Stimulated activated CD4-positive, alpha-beta T cell treated with anti-CD3 and anti-CD28 coated beads, Interleukin-12 subunit alpha, Interleukin-12 subunit beta, amount 100 ng/mL, for 24 hours (primary cell): ENCODE data around the gene CD2BP2.
"Not testable (repeated sequence)": the region's sequence is repeated elsewhere in the genome, so short reads cannot be mapped to it uniquely, and the experiment has no call there.

Source experiments
- DNase-seq, 2 experiments: peaks; one replicate each; pipeline ENCODE4 v3.0.0-alpha.2; 2020; ENCODE audit warnings: low read depth in 2 of 2

CD2BP2 gene

DNA sequence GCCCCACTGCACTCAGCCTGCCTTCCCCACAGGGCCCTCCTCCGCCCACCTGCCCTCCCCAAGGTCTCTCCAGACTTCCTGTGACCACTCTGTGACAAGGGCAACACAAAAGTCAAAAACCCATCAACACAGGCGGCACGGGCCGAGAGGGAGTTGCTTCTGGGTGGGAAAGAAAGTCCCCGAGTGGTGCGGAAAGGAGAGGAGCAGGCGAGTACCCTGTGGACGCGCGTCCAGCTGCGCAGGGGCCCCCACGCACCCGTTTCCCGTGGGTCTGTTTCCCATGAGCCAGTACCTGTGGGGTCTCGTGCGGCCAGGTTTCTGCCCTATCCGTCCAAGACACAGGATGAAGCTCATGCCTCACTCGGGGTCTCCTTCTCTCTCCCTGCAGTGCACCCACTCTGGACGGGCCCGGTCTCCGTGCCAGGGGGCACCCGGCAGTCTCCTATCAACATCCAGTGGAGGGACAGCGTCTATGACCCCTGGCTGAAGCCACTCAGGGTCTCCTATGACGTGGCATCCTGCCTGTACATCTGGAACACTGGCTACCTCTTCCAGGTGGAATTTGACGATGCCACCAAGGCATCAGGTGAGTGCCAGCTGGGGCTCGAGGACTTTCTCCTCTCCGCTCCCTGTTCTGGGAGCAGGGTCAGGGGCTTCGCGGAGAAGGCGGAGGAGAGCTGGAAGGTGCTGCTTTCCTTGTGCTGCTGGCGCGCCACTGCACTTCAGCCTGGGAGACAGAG is 12.2 kb downstream of the CD2BP2 start:
- DNase-seq = no peak

DNA sequence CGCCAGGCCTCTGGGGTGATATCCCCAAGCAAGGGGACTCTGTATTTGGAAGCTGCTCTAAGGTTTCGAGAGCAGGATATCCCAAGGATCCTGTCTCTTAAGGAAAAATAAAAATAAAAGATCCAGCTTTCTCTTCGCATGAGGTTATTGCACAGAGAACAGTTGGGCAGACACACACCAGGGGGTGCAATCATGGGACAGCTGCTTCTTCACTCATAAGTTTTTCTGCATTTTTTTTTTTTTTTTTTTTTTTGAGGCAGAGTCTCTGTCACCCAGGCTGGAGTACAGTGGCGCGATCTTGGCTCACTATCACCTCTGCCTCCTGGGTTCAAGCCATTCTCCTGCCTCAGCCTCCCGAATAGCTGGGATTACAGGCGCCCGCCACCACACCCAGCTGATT is 13.1 kb downstream of the CD2BP2 start:
- DNase-seq = not testable (repeated sequence)

DNA sequence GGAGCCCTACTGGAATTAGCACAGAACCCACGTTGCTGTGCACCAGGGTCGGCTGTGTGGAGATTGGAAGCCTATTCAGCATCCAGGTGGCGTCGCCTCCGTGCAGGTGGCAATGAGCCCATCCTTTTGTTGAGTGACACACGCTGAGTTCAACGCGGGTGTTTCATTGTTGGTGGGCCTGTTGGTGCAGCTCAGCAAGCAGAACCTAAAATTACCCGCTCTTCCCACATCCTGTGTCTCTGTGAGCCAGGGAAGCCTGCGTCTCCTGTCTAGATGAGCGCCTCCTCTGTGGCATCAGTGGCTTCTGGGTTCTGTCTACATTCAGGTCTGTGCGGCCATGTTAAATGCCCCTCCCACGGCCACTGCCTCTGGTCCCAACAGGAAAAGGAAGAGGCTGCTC is 14.5 kb downstream of the CD2BP2 start:
- DNase-seq = no peak

DNA sequence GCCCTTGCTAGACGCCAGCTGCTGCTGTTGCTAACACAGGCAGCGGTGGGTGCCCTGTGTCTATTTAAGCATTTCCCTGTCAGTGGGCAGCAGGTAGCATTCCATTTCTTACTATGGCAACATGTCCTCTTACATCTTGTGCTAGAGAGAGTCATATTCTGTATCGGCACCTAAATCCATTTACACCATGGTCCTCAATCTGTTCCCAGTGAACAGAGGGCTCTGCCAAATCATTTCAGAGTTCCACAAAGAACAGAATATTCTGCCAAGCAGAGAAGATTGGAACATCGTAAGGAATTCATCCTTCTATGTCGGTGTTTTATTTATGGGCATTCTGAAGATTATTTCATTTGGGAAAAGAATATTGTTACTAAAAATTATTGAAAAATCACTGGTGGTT is 16.4 kb downstream of the CD2BP2 start:
- DNase-seq = not testable (repeated sequence)

DNA sequence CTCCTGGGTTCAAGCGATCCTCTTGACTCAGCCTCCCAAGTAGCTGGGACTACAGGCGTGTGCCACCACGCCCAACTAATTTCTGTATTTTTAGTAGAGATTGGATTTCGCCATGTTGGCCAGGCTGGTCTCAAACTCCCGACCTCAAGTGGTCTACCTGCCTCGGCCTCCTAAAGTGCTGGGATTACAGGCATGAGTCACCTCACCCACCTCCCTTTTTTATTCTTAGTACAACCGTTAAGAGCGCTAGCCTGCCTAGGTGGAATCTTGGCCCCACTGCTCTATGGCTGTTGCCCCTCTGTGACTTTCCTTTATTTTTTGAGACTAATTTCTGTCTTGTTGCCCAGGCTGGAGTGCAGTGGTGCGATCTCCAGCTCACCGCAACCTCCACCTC is 17.1 kb downstream of the CD2BP2 start:
- DNase-seq = not testable (repeated sequence)

DNA sequence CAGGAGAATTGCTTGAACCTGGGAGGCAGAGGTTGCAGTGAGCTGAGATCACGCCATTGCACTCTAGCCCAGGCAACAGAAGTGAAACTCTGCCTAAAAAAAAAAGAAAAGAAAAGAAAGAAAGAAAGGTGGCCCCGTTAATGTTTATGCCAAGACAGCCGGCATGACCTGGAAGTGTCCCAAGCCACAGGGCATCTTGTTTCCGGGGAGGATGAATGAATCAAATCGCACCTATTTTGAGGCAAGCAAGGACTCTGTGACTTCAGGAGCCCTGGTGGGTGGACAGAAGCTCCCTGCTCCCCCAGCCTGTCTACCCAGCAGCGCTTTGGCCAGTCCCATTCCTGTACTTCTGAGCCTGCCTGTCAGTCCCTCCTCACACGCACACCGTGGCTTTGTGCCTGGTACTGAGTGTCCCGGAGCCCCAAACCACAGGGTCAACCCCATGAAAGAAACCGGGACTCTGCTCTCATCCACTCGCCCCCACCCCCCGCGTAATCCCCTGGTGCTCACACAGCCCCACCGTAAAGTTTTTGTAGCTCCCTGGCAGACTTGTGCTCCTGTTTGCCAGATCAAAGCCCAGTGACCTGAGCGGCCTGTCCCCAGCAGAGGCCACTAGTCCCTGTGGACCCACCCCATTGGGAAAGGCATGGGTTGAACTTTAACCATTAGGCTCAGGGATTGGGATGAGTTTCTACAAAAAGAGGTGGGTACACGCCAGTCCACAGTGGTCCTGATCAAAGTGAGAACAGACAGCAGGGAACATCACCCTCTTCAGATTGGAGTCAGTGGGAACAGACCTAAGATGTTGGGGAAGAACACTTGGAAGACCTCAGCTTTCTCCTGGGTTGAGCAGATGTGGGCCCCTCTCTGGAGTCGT is 19.3 kb downstream of the CD2BP2 start:
- no peak for DNase-seq

DNA sequence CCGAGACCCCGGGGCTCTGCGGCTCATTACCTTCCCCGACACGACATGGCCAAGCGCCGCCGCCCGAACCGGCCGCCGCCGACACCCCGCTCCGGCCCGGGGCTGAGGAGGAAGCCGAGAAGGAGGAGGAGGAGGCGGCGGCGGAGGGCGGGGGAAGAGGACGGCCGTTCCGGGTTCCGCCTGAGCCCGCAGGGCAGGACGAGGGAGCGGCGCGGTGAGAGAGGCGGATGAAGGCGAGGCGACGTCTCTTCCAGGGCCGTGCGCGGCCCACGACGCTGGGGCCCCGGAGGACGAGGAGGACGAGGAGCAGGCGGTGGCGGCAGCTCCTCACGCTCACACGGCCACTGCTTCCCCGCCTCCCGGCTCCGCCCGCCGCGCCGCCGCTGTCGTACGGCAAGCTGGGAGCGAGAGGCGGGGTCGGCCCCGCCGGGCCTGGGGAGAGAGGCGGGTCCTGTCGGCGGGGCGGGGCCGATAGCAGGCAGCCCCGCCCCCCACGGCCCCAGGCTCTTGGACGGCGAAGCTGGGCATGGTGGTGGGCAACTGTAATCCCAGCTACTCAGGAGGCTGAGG is 20.0 kb downstream of the CD2BP2 start:
- DNase-seq = peak; percentile 66 to 72

DNA sequence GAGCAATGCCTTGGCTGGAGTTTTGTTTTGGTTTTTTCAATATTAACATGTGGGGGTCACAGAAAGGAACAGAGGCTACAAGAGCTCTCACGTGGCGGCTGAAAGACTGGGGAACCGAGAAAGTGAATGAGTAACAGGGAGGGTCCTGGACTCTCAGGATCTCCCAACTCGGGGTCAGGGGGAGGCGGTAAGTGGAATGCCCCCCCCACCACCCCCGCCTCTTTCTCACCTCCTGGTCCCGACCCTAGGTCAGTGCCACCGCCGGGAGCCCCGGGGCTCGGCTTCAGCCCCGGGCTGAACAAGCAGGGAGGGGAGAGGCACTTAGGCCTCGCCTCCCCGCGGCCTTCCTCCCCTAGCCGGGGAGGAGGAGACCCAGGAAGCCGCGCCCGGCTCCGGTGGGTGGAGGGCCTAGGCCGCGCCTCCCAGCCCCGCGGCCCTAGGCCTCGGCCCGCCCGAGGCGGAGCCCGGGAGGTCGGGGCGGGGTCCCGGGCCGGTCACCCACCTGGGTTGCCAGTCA is 20.6 kb downstream of the CD2BP2 start:
- peak; percentile 66 to 80 for DNase-seq

DNA sequence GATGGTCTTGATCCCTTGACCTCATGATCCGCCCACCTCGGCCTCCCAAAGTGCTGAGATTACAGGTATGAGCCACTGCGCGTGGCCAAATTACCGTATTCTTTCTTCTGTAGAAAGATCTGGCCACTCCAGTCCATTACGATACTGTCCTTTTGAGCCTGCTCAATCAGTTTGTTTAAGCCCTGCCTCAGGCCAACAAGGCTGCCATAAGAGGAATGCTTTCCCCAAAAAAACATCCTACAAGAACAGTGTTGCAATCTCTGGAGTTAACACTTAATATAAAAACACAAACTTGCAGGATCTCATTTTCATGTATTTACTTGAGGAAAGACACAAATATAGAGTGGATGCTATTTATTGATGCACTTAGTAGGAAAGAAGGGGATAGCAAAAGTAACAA is 30.9 kb downstream of the CD2BP2 start:
- not testable (repeated sequence) for DNase-seq

DNA sequence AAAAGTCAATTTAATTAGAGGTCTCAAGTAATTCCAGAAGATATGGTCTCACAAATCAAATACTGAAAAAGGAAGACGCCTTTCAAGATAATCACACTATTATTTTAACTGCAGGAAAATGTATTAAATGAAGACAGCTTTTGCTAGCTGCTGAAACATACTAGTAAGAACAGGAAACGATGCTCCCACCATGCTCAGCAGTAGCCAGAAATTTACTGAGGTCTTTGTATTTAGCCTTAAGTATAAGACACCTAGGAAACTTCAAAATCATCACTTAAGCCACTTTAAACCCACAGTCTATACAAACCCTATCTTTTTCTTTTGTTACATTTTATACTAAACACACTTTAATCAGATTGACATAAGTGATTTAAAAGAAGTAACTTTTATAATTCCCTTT is 36.5 kb downstream of the CD2BP2 start:
- DNase-seq = not testable (repeated sequence)

DNA sequence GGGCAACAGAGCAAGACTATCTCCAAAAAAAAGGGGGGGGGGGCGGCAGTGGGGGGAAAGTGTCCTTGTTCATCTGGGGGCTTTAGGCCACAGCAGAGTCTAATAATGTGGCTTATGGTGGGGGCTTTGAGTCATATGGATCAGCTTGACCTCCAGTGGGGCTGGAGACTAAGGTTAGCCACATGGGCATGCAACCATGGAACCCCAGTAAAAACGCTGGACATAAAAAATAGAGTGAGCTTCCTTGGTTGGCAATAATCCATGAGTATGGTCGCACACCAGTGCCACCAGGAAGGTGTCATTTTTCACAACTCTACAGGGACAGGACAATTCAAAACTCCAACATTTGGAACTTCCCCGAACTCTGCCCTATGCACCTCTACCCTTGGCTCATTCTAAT is 44.2 kb downstream of the CD2BP2 start:
- not testable (repeated sequence) for DNase-seq

DNA sequence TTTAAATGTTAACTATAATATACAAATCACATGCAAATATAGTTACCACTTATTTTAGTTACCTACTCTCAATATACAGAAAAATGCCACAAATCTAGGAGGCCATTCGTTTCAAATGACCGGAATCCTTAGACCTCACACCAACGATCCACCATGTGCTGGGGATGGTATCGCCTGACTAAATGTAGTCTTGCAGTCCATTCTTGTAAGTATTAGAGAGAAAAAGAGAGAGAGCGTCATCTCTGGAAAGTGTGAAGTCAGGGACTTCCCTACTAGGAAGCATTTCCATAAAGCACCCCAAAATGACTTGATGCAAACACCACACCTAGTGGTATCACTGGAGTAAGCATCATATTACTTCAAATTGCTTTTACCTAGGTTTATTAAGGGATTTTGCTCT is 45.9 kb downstream of the CD2BP2 start:
- not testable (repeated sequence) for DNase-seq
